Measurements from ENCODE around the gene SMARCA2.
A peak's percentile ranks its signal among the peaks of the same experiment; 100 is the strongest.

SMARCA2 gene

GRCh38 chr9:2159521-2160454 is 144.6 kb downstream of the SMARCA2 start:
- Histone ChIP-seq H3K27ac (ENCODE audit: low read depth, low read length) (peak overlapping the region; percentile 96), H3K9ac (ENCODE audit: low read depth, low read length) (peak overlapping the region; percentile 64), H3K4me3 (ENCODE audit: low read depth, low read length) (peak overlapping the region; percentile 54; the same call in 1 of the 2 replicates)

GRCh38 chr9:2161661-2162060 is 146.5 kb downstream of the SMARCA2 start:
- Histone ChIP-seq H3K4me1 (ENCODE audit: control insufficient read depth, insufficient read depth, low read length) (peaks cover 54% of the 10 kb centered on the region), H3K27me3 (ENCODE audit: control insufficient read depth, insufficient read depth, low read length) (no peaks in the 10 kb centered on the region), H3K36me3 (ENCODE audit: control insufficient read depth, insufficient read depth, low read length) (no peaks in the 10 kb centered on the region), H3K27ac (ENCODE audit: low read depth, low read length) (no peak overlapping the region), H3K9me3 (ENCODE audit: control insufficient read depth, insufficient read depth, low read length) (no peaks in the 10 kb centered on the region), H3K9ac (ENCODE audit: low read depth, low read length) (no peak overlapping the region), H3K4me3 (ENCODE audit: low read depth, low read length) (no peak overlapping the region)

More at GRCh38 chr9:2159521-2160454, 144.6 kb downstream of the SMARCA2 start:
- H3K9me3 ChIP-seq (ENCODE audit: control insufficient read depth, insufficient read depth, low read length), result no peaks in the 10 kb centered on the region
- peaks cover 56% of the 10 kb centered on the region for H3K4me1 ChIP-seq (ENCODE audit: control insufficient read depth, insufficient read depth, low read length)
- H3K36me3 ChIP-seq (ENCODE audit: control insufficient read depth, insufficient read depth, low read length), result no peaks in the 10 kb centered on the region
- no peaks in the 10 kb centered on the region for H3K27me3 ChIP-seq (ENCODE audit: control insufficient read depth, insufficient read depth, low read length)

- Histone ChIP-seq H3K4me3 (ENCODE audit: low read depth, low read length) (no peak overlapping the region), H3K36me3 (ENCODE audit: control insufficient read depth, insufficient read depth, low read length) (no peaks in the 10 kb centered on the region), H3K4me1 (ENCODE audit: control insufficient read depth, insufficient read depth, low read length) (peaks cover 45% of the 10 kb centered on the region), H3K27me3 (ENCODE audit: control insufficient read depth, insufficient read depth, low read length) (no peaks in the 10 kb centered on the region), H3K27ac (ENCODE audit: low read depth, low read length) (no peak overlapping the region), H3K9ac (ENCODE audit: low read depth, low read length) (no peak overlapping the region), H3K9me3 (ENCODE audit: control insufficient read depth, insufficient read depth, low read length) (no peaks in the 10 kb centered on the region)
These were observed 148.2 kb downstream of the SMARCA2 start for GRCh38 chr9:2163231-2163885.

- no peak overlapping the region for H3K9ac ChIP-seq (ENCODE audit: low read depth, low read length)
- H3K4me1 ChIP-seq (ENCODE audit: control insufficient read depth, insufficient read depth, low read length), result peaks cover 36% of the 10 kb centered on the region
- H3K27ac ChIP-seq (ENCODE audit: low read depth, low read length), result no peak overlapping the region
- no peaks in the 10 kb centered on the region for H3K27me3 ChIP-seq (ENCODE audit: control insufficient read depth, insufficient read depth, low read length)
- H3K36me3 ChIP-seq (ENCODE audit: control insufficient read depth, insufficient read depth, low read length), result no peaks in the 10 kb centered on the region
- no peak overlapping the region for H3K4me3 ChIP-seq (ENCODE audit: low read depth, low read length)
- H3K9me3 ChIP-seq (ENCODE audit: control insufficient read depth, insufficient read depth, low read length), result no peaks in the 10 kb centered on the region
These were observed 149.1 kb downstream of the SMARCA2 start for GRCh38 chr9:2164268-2164667.

GRCh38 chr9:2166203-2166602 is 151.1 kb downstream of the SMARCA2 start:
- no peak overlapping the region for H3K4me3 ChIP-seq (ENCODE audit: low read depth, low read length)
- H3K9ac ChIP-seq (ENCODE audit: low read depth, low read length), result no peak overlapping the region
- no peaks in the 10 kb centered on the region for H3K9me3 ChIP-seq (ENCODE audit: control insufficient read depth, insufficient read depth, low read length)
- no peak overlapping the region for H3K27ac ChIP-seq (ENCODE audit: low read depth, low read length)
- no peaks in the 10 kb centered on the region for H3K27me3 ChIP-seq (ENCODE audit: control insufficient read depth, insufficient read depth, low read length)
- peaks cover 16% of the 10 kb centered on the region for H3K4me1 ChIP-seq (ENCODE audit: control insufficient read depth, insufficient read depth, low read length)
- H3K36me3 ChIP-seq (ENCODE audit: control insufficient read depth, insufficient read depth, low read length), result no peaks in the 10 kb centered on the region

GRCh38 chr9:2169035-2169434 is 153.9 kb downstream of the SMARCA2 start:
- H3K4me1 ChIP-seq (ENCODE audit: control insufficient read depth, insufficient read depth, low read length), result peaks cover 9% of the 10 kb centered on the region; the same call in 1 of the 2 replicates
- H3K27me3 ChIP-seq (ENCODE audit: control insufficient read depth, insufficient read depth, low read length), result no peaks in the 10 kb centered on the region
- H3K36me3 ChIP-seq (ENCODE audit: control insufficient read depth, insufficient read depth, low read length), result no peaks in the 10 kb centered on the region
- H3K4me3 ChIP-seq (ENCODE audit: low read depth, low read length), result no peak overlapping the region
- no peaks in the 10 kb centered on the region for H3K9me3 ChIP-seq (ENCODE audit: control insufficient read depth, insufficient read depth, low read length)
- no peak overlapping the region for H3K27ac ChIP-seq (ENCODE audit: low read depth, low read length)
- H3K9ac ChIP-seq (ENCODE audit: low read depth, low read length), result no peak overlapping the region

GRCh38 chr9:2170722-2171121 is 155.6 kb downstream of the SMARCA2 start:
- no peaks in the 10 kb centered on the region for H3K9me3 ChIP-seq (ENCODE audit: control insufficient read depth, insufficient read depth, low read length)
- no peak overlapping the region for H3K4me3 ChIP-seq (ENCODE audit: low read depth, low read length)
- no peaks in the 10 kb centered on the region for H3K36me3 ChIP-seq (ENCODE audit: control insufficient read depth, insufficient read depth, low read length)
- no peak overlapping the region for H3K9ac ChIP-seq (ENCODE audit: low read depth, low read length)
- H3K27me3 ChIP-seq (ENCODE audit: control insufficient read depth, insufficient read depth, low read length), result no peaks in the 10 kb centered on the region
- no peak overlapping the region for H3K27ac ChIP-seq (ENCODE audit: low read depth, low read length)
- H3K4me1 ChIP-seq (ENCODE audit: control insufficient read depth, insufficient read depth, low read length), result peaks cover 9% of the 10 kb centered on the region; the same call in 1 of the 2 replicates

GRCh38 chr9:2173170-2173569 is 158.0 kb downstream of the SMARCA2 start:
- H3K27me3 ChIP-seq (ENCODE audit: control insufficient read depth, insufficient read depth, low read length), result no peaks in the 10 kb centered on the region
- no peaks in the 10 kb centered on the region for H3K9me3 ChIP-seq (ENCODE audit: control insufficient read depth, insufficient read depth, low read length)
- H3K4me3 ChIP-seq (ENCODE audit: low read depth, low read length), result no peak overlapping the region
- no peak overlapping the region for H3K27ac ChIP-seq (ENCODE audit: low read depth, low read length)
- no peaks in the 10 kb centered on the region for H3K36me3 ChIP-seq (ENCODE audit: control insufficient read depth, insufficient read depth, low read length)
- H3K4me1 ChIP-seq (ENCODE audit: control insufficient read depth, insufficient read depth, low read length), result peaks cover 4% of the 10 kb centered on the region; the same call in 1 of the 2 replicates
- H3K9ac ChIP-seq (ENCODE audit: low read depth, low read length), result no peak overlapping the region

- H3K27ac ChIP-seq (ENCODE audit: low read depth, low read length), result no peak overlapping the region
- H3K27me3 ChIP-seq (ENCODE audit: control insufficient read depth, insufficient read depth, low read length), result no peaks in the 10 kb centered on the region
- H3K36me3 ChIP-seq (ENCODE audit: control insufficient read depth, insufficient read depth, low read length), result no peaks in the 10 kb centered on the region
- no peaks in the 10 kb centered on the region for H3K9me3 ChIP-seq (ENCODE audit: control insufficient read depth, insufficient read depth, low read length)
- H3K9ac ChIP-seq (ENCODE audit: low read depth, low read length), result no peak overlapping the region
- no peak overlapping the region for H3K4me3 ChIP-seq (ENCODE audit: low read depth, low read length)
- H3K4me1 ChIP-seq (ENCODE audit: control insufficient read depth, insufficient read depth, low read length), result peaks cover 11% of the 10 kb centered on the region
These were observed 158.7 kb downstream of the SMARCA2 start for GRCh38 chr9:2173861-2174260.

GRCh38 chr9:2174306-2174705 is 159.2 kb downstream of the SMARCA2 start:
- Histone ChIP-seq H3K36me3 (ENCODE audit: control insufficient read depth, insufficient read depth, low read length) (no peaks in the 10 kb centered on the region), H3K9me3 (ENCODE audit: control insufficient read depth, insufficient read depth, low read length) (no peaks in the 10 kb centered on the region), H3K4me3 (ENCODE audit: low read depth, low read length) (no peak overlapping the region), H3K4me1 (ENCODE audit: control insufficient read depth, insufficient read depth, low read length) (peaks cover 13% of the 10 kb centered on the region), H3K27me3 (ENCODE audit: control insufficient read depth, insufficient read depth, low read length) (no peaks in the 10 kb centered on the region), H3K27ac (ENCODE audit: low read depth, low read length) (no peak overlapping the region), H3K9ac (ENCODE audit: low read depth, low read length) (no peak overlapping the region)

GRCh38 chr9:2174911-2175310 is 159.8 kb downstream of the SMARCA2 start:
- Histone ChIP-seq H3K27me3 (ENCODE audit: control insufficient read depth, insufficient read depth, low read length) (no peaks in the 10 kb centered on the region), H3K4me3 (ENCODE audit: low read depth, low read length) (no peak overlapping the region), H3K36me3 (ENCODE audit: control insufficient read depth, insufficient read depth, low read length) (no peaks in the 10 kb centered on the region), H3K9ac (ENCODE audit: low read depth, low read length) (no peak overlapping the region), H3K27ac (ENCODE audit: low read depth, low read length) (no peak overlapping the region), H3K9me3 (ENCODE audit: control insufficient read depth, insufficient read depth, low read length) (no peaks in the 10 kb centered on the region), H3K4me1 (ENCODE audit: control insufficient read depth, insufficient read depth, low read length) (peaks cover 19% of the 10 kb centered on the region)

Measured in HUES48 (cell line).